NCI-H1694 (cell line): ENCODE data around the gene PELI1.
"Not testable (repeated sequence)": the region's sequence is repeated elsewhere in the genome, so short reads cannot be mapped to it uniquely, and the experiment has no call there.

Experiments
- DNase-seq: peaks from one replicate; lab custom pipeline; 2025; lab: John Stamatoyannopoulos, UW

Gene PELI1

DNA sequence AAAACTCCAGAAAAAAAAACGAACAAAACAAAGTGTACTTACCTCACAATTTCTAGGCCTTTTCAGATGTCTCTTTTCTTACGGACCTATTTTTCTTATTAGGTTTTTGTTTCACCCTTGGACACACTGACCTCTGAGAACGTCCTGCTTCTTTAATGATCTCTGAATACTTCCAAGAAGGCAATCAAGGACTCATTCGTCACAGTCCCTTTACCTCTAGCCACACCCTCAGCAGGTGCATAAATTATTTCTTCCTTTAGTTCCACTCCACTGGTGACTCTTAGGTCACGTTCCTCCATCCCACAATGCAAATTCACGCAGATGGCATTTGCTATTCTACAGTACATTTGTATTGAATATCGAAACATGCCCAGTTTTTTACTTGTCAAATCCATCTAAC, 21.9 kb downstream of the PELI1 start:
- DNase-seq: no peak

DNA sequence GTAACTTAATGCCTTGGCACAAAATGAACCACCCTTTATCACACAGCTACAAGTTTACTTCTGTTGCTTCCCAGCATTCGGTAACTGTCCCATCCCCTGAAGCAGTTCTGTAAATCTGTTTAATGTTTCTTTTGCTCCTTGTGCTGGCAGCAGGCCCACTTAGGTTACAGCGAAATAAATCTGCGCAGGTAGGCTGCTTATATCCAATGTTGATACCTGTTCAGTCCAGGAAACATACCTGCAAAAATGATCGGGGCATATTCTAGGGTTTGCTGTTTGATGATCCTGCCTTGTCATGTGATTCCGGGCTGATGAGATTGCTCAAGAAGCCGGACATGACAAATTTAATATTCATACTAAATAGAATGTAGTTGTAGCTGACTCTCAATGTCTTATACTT, 23.3 kb downstream of the PELI1 start:
- no peak for DNase-seq

GRCh38 chr2:64120008-64120407, 24.2 kb downstream of the PELI1 start:
- no peak for DNase-seq

DNA sequence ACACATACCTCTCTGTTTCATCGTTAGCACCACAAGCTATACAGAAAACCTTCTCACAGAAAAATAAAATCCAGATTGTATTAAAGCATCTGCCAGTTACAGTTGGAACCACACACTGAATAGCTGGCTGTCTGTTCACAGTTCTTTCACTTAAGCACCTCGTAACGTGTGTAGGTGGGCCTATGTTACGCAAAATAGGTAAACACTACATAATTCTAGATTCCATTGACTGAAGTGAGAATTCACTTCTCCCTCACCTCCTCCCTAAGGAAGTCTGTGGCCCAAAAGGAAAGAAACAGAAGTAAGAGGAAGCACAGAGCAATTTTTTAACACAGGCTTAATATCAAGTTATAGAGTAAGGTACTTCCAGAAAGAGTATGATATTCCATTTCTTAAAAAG, 24.9 kb downstream of the PELI1 start:
- DNase-seq: no peak

DNA sequence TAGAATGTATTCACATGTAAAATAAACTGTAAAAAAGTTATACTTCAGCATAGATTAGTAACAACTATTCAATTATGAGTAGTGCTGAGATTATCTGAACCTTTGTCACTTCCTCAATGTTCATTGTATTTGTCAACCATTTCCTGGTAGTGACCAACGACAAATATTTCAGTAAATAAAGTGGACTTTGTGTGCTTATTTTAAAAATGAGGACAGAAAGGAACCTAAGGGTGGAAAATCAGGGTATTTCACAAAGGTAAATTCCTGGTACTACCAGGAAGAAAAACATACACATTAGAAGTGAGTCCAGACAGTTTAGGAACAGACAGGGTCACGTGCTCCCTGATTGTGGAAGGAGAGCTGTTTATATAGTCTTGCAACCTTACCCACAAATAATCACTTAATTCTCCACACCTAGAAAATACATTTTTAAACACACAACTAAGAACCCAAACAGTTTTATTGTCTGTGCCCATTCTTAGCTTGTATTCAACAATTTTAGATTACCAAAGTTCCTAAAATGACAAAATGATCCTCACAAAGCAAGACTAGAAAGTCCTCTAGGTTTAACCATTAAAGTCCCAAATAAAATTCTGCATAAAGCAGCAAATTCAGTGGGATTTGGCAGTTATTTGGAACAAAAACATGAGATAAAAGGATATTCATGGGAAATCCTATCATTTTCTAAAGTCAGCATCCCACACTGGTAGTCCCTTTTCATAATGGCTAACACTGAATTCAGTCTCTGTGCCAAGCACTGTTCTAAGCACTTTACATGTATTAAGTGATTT, 28.2 kb downstream of the PELI1 start:
- DNase-seq: no peak

DNA sequence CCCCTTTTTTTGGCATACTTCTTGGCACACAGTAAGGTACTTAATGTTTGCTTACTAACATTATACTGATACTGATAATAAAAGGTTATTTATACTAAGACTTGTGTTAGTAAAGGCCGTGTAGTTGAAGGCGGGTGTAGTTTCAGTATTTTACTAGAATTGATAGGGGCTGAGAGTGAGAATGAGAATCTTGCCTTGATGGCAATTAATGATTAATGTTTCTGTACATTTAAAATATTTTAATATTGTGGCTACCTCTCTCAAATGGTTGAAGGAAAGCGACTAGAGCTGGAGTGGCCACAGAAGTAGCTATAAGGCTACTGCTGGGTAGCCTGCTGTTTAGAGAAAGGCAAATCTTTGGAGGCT, 29.3 kb downstream of the PELI1 start:
- no peak for DNase-seq

DNA sequence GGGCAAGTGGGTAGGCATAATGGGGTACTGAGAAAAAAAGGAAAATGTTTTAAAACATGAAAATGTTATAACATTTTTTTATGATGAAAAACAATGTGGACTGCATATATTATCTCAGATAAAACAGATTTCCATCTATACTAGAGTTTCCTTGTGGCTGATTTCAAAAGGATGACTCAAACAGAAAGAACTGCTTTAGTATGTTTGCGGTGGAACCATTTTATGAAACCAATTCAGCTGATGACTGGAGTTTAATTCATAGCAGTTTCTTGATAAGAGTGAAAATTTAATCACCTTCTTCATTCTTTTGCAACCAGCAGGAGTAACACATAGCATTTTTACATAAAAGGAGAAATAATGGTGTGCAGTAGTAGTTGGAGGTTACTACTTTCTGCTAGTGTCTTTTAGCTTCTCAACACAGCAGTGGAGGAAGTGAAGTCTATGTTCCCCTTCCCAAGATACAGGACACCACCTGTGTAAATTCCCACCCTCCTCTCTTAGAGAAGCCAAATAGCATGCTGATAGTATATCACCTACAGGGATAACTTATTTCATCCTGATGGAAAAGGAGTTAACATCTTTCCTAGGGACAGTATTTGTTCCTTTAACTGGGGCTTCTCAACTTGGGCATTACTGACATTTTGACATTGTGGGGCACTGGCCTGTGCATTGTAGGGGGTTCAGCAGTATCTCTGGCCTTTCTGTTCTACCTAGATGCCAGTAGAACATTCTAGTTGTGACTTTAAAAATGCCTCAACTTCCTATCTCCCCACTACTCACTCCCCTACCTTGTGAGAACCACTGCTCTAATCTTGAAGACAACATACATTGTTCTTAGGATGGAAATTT, 29.9 kb downstream of the PELI1 start:
- no peak for DNase-seq

GRCh38 chr2:64112016-64112415, 32.2 kb downstream of the PELI1 start:
- no peak for DNase-seq

DNA sequence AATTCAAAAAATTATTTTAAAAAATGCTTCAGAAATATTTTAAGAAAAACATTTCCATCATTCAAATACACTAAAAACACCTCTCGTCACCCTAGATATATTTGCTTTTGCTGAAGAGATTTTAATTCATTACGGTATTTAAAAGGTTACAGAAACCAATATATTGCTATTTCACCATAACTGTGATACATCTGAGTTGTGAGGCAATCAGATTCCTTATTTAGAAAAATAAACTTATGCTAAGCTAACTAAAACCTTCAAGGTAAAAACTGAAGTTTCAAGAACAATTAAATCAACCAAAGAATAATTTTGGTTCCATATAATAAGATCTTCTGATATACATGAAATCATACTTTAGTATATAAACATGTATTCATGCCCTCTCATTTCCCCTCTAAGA, 32.8 kb downstream of the PELI1 start:
- no peak for DNase-seq

DNA sequence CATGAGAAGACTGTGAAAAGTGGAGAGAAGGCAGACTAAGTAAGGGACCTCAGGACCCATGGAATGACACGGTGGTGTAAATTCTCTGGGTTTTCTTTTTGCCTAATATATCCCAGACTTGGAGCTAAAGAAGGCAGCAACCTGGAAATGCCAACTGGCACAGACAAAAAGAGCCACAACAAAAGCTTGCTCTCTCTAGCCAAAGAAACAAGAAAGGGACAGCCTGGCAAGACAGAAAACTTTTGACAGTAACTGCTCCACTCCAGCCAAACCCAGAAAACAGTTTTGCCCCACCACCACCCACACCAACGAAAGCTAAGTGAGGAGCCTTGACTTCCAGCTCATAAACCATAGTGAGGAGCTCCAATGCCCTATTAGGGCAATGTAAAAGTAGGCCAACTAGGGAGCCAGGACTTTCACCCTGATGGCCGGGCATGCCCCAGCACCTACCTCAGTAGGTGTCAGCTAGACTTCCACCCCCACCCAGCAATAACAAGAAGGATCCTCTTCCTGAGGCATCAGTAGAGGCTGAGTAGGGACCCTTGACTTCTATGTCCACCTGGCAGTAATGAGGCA, 35.5 kb downstream of the PELI1 start:
- no peak for DNase-seq

DNA sequence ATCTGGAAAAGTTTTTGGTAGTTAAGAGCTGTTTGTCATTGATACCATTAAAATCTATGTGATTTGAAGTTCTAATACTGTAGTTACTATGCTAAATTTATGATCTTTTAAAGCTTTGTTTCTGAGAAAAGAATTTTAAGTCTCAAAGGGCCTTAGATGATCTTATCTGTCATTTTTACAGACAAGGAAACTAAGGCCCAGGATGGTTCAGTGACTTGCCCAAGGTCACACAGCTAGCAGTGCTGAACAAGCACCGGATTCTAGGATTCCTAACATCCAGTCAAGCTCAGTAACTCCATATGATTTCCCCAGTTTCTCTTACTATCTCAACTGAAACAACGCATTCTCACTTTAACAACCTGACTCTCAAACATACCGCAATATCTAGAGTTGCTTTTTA, 37.7 kb downstream of the PELI1 start:
- no peak for DNase-seq

GRCh38 chr2:64105670-64106461, 38.4 kb downstream of the PELI1 start:
- DNase-seq: no peak

DNA sequence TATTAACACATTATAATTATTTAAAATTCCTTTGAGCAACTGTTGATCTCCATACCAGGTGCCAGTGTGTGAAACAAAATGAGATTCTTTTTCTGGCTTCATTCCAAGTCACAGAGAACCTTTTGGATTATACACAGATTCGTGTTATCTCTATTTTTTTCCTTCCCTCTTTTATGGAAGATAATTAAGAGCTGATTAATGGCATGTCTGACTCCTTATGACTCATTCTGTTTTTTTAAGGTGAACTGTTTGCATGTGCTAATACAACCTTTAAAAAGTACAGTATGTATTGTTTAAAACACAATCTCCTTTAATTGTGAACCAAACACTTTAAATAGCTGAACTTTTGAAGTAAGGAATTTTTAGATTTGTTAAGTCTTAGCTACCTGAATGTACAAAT, 39.3 kb downstream of the PELI1 start:
- DNase-seq: no peak

DNA sequence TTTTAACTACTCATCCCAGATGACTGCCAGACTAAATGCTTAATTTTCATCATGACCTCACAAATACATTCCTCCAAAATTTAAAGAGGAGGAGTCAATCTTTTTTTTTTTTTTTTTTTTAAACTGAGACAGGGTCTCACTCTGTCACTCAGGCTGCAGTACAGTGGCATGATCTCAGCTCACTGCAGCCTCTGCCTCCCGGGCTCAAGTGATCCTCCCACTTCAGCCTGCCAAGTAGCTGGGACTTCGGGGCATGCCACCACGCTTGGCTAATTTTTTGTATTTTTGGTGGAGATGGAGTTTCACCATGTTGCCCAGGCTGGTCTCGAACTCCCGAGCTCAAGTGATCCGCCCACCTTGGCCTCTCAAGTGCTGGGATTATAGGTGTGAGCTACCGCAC, 41.5 kb downstream of the PELI1 start:
- DNase-seq: not testable (repeated sequence)

DNA sequence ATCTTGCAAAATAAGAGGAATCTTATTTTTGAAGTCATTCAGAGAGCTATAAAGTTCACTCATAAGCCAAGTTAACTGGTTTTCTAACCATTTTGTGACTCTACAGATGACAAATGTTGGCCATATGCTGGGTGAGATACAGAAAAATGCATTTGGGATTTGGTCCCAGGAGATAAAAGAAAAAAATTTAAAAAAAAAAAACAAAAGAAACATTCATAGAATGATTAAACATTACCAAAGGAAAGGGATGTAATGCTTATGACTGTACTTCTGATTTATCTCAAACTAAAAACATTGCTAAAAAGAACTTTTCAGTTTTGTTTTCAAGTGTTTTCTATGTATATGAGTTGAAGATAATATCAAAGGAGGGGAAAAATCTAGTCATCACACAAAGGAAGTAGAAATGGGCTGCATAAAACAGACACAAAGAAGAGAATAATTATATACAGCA, 43.1 kb downstream of the PELI1 start:
- DNase-seq: no peak

- DNase-seq: not testable (repeated sequence)
Measured at GRCh38 chr2:64100584-64100983, 43.6 kb downstream of the PELI1 start.

GRCh38 chr2:64094663-64095382, 49.4 kb downstream of the PELI1 start:
- DNase-seq: no peak

DNA sequence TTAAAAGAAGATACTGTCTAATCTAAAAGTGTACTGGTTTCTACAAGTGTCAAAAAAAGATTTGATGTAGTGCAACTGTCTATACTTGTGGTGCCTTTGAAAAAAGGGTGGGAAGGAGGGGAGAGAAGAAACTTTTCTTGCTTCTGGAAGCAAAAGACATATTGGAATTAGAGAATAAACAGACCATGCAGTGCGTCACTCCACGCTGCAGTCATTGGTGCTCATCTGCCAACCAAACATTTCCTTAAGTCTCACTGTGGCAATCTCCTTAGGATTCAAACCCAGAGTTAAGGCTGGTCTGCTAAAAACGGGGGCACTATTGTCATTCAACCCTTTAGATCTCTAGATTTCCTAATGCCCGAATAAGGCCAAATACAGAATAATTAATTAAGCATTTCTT, 50.9 kb downstream of the PELI1 start:
- DNase-seq: no peak

DNA sequence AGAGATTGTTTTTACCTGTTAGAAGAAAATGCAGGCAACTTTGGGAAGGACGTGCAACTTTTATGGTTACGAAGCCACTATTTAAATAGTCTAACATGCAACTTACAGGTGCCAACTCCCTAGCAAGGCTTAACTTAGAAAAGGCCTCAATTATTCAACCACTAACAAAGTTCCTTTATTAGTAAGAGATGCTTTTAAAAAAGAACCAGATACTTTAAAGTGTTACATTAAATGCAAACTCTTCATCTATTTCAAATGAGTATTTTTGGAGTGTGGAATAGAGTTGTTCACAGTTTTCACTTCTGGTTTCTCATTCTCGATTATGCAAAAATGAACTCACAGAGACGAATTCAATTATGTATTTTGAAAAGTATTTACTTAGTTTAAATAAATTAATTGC, 51.7 kb downstream of the PELI1 start:
- DNase-seq: no peak

- DNase-seq: no peak
Measured at GRCh38 chr2:64090264-64090663, 54.0 kb downstream of the PELI1 start.

DNA sequence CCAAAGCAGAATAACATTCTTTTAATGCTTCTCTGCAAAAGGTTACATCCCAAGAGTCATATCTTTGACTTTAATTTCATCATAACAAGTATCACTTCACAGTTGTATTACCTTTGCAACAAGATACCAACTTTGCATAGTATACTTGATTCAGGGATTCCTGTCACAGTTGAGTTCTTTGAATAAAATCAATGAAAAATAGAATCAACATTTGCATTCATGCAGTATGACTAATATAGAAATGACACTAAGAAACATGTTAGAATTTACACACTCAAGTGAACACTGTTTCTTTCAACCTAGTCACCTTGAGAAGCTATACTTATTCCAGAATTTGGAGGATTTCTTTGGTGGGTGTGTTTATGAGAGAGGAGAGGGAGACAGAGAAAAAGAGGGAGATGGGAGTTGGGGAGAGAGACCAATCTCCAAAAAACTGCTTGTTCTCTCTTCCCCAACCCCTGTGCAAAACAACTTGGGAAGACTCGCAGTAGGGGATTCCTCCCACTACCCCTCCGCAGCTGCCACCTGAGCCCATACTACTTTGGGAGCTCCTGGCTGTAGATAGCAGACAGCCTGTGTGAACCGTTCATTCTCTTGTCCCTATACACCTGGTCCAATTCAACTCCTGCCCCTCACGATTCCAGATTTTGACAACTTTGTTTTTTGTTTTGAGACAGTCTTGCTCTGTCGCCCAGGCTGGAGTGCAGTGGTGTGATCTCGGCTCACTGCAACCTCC, 57.7 kb downstream of the PELI1 start:
- DNase-seq: no peak
